ENCODE measurements around the gene ZMYND15. TPM values are rescaled to one million over a fixed set of nuclear protein-coding genes. Genes with fewer than 3 reads are reported as not detected.

Gene ZMYND15
- total and polyA plus RNA-seq, 2 experiments from 2014 or later, result 0.32 to 1.4 TPM

DNA sequence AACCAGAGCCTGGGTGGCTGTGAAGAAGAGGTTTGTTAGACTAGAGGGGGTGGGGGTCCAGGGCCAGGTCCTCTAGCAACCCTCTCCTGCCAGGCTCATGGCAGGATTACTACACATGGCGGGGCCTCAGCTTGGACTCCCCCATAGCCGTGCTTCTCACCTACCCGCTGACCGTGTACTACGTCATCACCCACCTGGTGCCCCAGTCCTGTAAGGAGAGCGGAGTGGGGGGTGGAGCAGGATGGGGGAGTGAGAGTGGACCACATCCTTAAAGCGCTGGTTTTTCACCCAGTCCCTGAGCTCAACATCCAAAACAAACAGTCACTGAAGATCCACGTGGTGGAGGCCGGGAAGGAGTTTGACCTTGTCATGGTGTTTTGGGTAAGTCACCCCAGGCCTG is 4.3 kb downstream of the ZMYND15 start:
- peaks cover 52% of the 10 kb centered on the region for H3K27me3 Mint-ChIP-seq (ENCODE audit: insufficient read depth, low read depth, poor library complexity)
- H3K4me1 Mint-ChIP-seq, result peaks cover 22% of the 10 kb centered on the region; the same call in 2 of the 3 replicates
- Histone ChIP-seq H3K79me2 (replicated peaks; ENCODE audit: insufficient read depth) (no peaks in the 10 kb centered on the region), H3K4me3 (no peak overlapping the region), H3K27me3 (ENCODE audit: insufficient read depth) (peaks cover 39% of the 10 kb centered on the region), H3K4me1 (ENCODE audit: insufficient read depth) (peaks cover 11% of the 10 kb centered on the region), H3F3A (replicated peaks; ENCODE audit: low read depth) (peaks cover 19% of the 10 kb centered on the region; the same call in 1 of the 2 replicates), H3K4me2 (no peak overlapping the region), H3K27ac (ENCODE audit: low read depth) (no peak overlapping the region), H4K20me1 (replicated peaks; ENCODE audit: insufficient read depth) (no peaks in the 10 kb centered on the region), H3K36me3 (ENCODE audit: insufficient read depth) (no peaks in the 10 kb centered on the region), H3K9me2 (ENCODE audit: insufficient read depth) (no peaks in the 10 kb centered on the region), H2AFZ (no peak overlapping the region)
- H3K36me3 Mint-ChIP-seq (ENCODE audit: low read depth), result no peaks in the 10 kb centered on the region; the same call in 2 of the 3 replicates
- no peaks in the 10 kb centered on the region; the same call in 2 of the 3 replicates for H3K9me3 Mint-ChIP-seq
- H3K27ac Mint-ChIP-seq, result no peak overlapping the region
- H3K4me3 Mint-ChIP-seq, result no peak overlapping the region; the same call in 2 of the 3 replicates
- ATAC-seq, result no peak
- TF ChIP-seq, protein P1, sequence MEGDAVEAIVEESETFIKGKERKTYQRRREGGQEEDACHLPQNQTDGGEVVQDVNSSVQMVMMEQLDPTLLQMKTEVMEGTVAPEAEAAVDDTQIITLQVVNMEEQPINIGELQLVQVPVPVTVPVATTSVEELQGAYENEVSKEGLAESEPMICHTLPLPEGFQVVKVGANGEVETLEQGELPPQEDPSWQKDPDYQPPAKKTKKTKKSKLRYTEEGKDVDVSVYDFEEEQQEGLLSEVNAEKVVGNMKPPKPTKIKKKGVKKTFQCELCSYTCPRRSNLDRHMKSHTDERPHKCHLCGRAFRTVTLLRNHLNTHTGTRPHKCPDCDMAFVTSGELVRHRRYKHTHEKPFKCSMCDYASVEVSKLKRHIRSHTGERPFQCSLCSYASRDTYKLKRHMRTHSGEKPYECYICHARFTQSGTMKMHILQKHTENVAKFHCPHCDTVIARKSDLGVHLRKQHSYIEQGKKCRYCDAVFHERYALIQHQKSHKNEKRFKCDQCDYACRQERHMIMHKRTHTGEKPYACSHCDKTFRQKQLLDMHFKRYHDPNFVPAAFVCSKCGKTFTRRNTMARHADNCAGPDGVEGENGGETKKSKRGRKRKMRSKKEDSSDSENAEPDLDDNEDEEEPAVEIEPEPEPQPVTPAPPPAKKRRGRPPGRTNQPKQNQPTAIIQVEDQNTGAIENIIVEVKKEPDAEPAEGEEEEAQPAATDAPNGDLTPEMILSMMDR (conservative IDR thresholded peaks at IDR 0.05; ENCODE audit: low read depth in 2 of 2), result no peak
- TF ChIP-seq, protein P2, sequence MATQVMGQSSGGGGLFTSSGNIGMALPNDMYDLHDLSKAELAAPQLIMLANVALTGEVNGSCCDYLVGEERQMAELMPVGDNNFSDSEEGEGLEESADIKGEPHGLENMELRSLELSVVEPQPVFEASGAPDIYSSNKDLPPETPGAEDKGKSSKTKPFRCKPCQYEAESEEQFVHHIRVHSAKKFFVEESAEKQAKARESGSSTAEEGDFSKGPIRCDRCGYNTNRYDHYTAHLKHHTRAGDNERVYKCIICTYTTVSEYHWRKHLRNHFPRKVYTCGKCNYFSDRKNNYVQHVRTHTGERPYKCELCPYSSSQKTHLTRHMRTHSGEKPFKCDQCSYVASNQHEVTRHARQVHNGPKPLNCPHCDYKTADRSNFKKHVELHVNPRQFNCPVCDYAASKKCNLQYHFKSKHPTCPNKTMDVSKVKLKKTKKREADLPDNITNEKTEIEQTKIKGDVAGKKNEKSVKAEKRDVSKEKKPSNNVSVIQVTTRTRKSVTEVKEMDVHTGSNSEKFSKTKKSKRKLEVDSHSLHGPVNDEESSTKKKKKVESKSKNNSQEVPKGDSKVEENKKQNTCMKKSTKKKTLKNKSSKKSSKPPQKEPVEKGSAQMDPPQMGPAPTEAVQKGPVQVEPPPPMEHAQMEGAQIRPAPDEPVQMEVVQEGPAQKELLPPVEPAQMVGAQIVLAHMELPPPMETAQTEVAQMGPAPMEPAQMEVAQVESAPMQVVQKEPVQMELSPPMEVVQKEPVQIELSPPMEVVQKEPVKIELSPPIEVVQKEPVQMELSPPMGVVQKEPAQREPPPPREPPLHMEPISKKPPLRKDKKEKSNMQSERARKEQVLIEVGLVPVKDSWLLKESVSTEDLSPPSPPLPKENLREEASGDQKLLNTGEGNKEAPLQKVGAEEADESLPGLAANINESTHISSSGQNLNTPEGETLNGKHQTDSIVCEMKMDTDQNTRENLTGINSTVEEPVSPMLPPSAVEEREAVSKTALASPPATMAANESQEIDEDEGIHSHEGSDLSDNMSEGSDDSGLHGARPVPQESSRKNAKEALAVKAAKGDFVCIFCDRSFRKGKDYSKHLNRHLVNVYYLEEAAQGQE (IDR thresholded peaks at IDR 0.05; ENCODE audit: unreplicated experiment), result no peak
- no peak for TF ChIP-seq JUNB (IDR thresholded peaks at IDR 0.05; ENCODE audit: unreplicated experiment)
- no peak for TF ChIP-seq EZH2 (IDR thresholded peaks at IDR 0.05; ENCODE audit: low read depth, unreplicated experiment)
- no peak for DNase-seq (ENCODE audit: low spot score)

DNA sequence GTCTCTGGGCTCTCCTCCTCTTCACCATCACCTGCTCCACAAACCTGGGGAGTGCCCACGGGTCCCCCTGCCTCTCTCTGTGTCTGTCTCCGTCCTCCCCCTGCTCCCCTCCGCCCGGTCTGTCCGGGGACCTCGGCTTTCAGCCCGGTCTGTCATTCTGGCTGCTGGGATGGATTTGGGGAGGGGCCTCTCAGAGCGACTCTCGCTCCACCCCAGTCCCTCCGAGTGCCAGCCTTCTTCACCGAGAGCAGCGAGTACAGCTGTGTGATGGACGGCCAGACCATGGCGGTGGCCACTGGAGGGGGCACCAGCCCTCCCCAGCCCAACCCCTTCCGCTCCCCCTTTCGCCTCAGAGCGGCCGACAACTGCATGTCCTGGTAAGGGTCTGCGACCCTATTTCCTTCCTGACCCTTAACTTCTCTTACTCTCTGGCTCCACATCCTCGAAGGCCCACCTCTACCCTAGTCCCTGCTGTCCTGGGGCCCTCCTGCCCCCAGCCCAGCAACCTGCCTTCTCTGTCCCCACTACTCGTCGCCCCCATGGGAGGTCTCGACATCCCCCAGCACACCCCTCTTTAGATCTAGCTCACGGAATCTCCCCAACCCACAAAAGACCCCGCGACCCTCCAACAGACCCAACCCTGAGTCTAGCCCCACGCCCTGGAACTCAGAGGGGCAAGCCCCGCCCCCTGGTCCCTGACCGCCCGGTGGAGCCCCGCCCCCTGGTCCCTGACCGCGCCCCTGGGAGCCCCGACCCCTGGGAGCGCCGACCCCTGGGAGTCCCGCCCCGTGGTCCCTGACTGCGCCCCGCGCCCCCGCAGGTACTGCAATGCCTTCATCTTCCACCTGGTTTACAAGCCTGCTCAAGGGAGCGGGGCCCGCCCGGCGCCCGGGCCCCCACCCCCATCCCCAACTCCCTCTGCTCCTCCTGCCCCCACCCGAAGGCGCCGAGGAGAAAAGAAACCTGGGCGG is 5.7 kb downstream of the ZMYND15 start:
- H3K4me3 ChIP-seq, result peak overlapping the region; percentile 85
- peaks cover 11% of the 10 kb centered on the region for H3K4me1 ChIP-seq (ENCODE audit: insufficient read depth)
- no peak overlapping the region for H3K27ac Mint-ChIP-seq
- peaks cover 25% of the 10 kb centered on the region for H3K27me3 ChIP-seq (ENCODE audit: insufficient read depth)
- DNase-seq (ENCODE audit: low spot score) (peak; percentile 89), ATAC-seq (peak; percentile 93)
- H3K9me2 ChIP-seq (ENCODE audit: insufficient read depth), result no peaks in the 10 kb centered on the region
- H3K4me3 Mint-ChIP-seq, result peak overlapping the region; percentile 83
- peaks cover 41% of the 10 kb centered on the region for H3K27me3 Mint-ChIP-seq (ENCODE audit: insufficient read depth, low read depth, poor library complexity)
- no peaks in the 10 kb centered on the region; the same call in 2 of the 3 replicates for H3K9me3 Mint-ChIP-seq
- H3K4me1 Mint-ChIP-seq, result peaks cover 24% of the 10 kb centered on the region; the same call in 2 of the 3 replicates
- no peaks in the 10 kb centered on the region for H4K20me1 ChIP-seq (replicated peaks; ENCODE audit: insufficient read depth)
- peak overlapping the region; percentile 98 for H2AFZ ChIP-seq
- H3K79me2 ChIP-seq (replicated peaks; ENCODE audit: insufficient read depth), result no peaks in the 10 kb centered on the region
- H3K36me3 Mint-ChIP-seq (ENCODE audit: low read depth), result no peaks in the 10 kb centered on the region; the same call in 2 of the 3 replicates
- peak overlapping the region; percentile 99 for H3K4me2 ChIP-seq
- TF ChIP-seq POLR2AphosphoS5 (IDR thresholded peaks at IDR 0.05; ENCODE audit: low read depth) (peak; percentile 72), STAT1 (IDR thresholded peaks at IDR 0.05; ENCODE audit: unreplicated experiment) (no peak)
- TF ChIP-seq, protein P1 (conservative IDR thresholded peaks at IDR 0.05; ENCODE audit: low read depth in 2 of 2), result peak; percentile 16 to 48; a peak in 2 of 4 replicates
- peak overlapping the region; percentile 39; the same call in 1 of the 2 replicates for H3K27ac ChIP-seq (ENCODE audit: low read depth)
- no peaks in the 10 kb centered on the region for H3K36me3 ChIP-seq (ENCODE audit: insufficient read depth)
- H3F3A ChIP-seq (replicated peaks; ENCODE audit: low read depth), result peaks cover 15% of the 10 kb centered on the region; the same call in 1 of the 2 replicates

Data from GM23338 (cell line).